SK-N-SH (cell line): ENCODE data around the gene ABCG1. TPM values are rescaled to one million over a fixed set of nuclear protein-coding genes. Genes with fewer than 3 reads are reported as not detected.

ENCODE experiments used
- CTCF ChIA-PET: fragments of 300-600, 350-600 bp; formaldehyde crosslinking; extraction: SDS; loops from one replicate; lab custom pipeline; 2021; lab: Yijun Ruan, JAX
- POLR2A ChIA-PET: fragments of 350-600 bp; sonication (Branson Sonifier 250); formaldehyde crosslinking; extraction: SDS; loops from one replicate; lab custom pipeline; 2020; ENCODE audit warnings: antibody characterized with exemption, inconsistent platforms; lab: Yijun Ruan, JAX
- DNase-seq: peaks from one replicate; pipeline ENCODE4 v3.0.0; 2012
- H2AFZ ChIP-seq: fragments of 200-600 bp; sonication (generic); 2 replicates; pipeline ENCODE4 v1.8.1; 2016; ENCODE audit warnings: antibody characterized with exemption, mild to moderate bottlenecking, low read depth
- H3F3A ChIP-seq: fragments of 200-600 bp; sonication (generic); replicated peaks from 2 replicates; pipeline ENCODE3; 2016; ENCODE audit warnings: antibody characterized with exemption, mild to moderate bottlenecking; ENCODE audit not compliant: insufficient read depth
- H3K27ac ChIP-seq, 2 experiments: fragments of 200-500 bp in 1 of 2; fragments of 200-600 bp in 1 of 2; sonication (Bioruptor generic) in 1 of 2; sonication (generic), shearing (Covaris generic) in 1 of 2; 2 replicates each; pipeline versions ENCODE4 v1.5.1 to v1.6.1; 2014 to 2016; ENCODE audit warnings: low read depth in 2 of 2, inconsistent platforms in 1 of 2, low read length in 1 of 2, mild to moderate bottlenecking in 1 of 2, mixed read lengths in 1 of 2
- H3K27me3 ChIP-seq: fragments of 200-600 bp; sonication (generic), shearing (Covaris generic); 2 replicates; pipeline ENCODE4 v1.6.1; 2016; ENCODE audit warnings: mixed run types; ENCODE audit not compliant: insufficient read depth
- H3K36me3 ChIP-seq, 2 experiments: fragments of 200-500 bp in 1 of 2; fragments of 200-600 bp in 1 of 2; sonication (Bioruptor generic) in 1 of 2; sonication (generic) in 1 of 2; replicated peaks in 1 of 2; 2 replicates each; pipeline versions ENCODE3 to v1.5.1; 2014 to 2016; ENCODE audit warnings: low read length in 1 of 2, mild to moderate bottlenecking in 1 of 2; ENCODE audit not compliant: insufficient read depth in 2 of 2, control insufficient read depth in 1 of 2
- H3K4me1 ChIP-seq, 2 experiments: fragments of 200-500 bp in 1 of 2; fragments of 200-600 bp in 1 of 2; sonication (Bioruptor generic) in 1 of 2; sonication (generic), shearing (Covaris generic) in 1 of 2; 2 replicates each; pipeline versions ENCODE4 v1.5.1 to v1.6.1; 2014 to 2016; ENCODE audit warnings: low read depth in 1 of 2, low read length in 1 of 2, mixed run types in 1 of 2; ENCODE audit not compliant: insufficient read depth in 2 of 2, control insufficient read depth in 1 of 2
- H3K4me2 ChIP-seq: fragments of 200-600 bp; sonication (generic), shearing (Covaris generic); 2 replicates; pipeline ENCODE4 v1.6.1; 2017; ENCODE audit warnings: mixed run types
- H3K4me3 ChIP-seq, 2 experiments: fragments of 200-500 bp in 1 of 2; fragments of 200-600 bp in 1 of 2; sonication (Bioruptor generic) in 1 of 2; sonication (generic), shearing (Covaris generic) in 1 of 2; 2 replicates each; pipeline versions ENCODE4 v1.5.1 to v1.8.1; 2014 to 2016; ENCODE audit warnings: low read depth in 2 of 2, inconsistent platforms in 1 of 2, low read length in 1 of 2, mild to moderate bottlenecking in 1 of 2, mixed read lengths in 1 of 2, moderate library complexity in 1 of 2
- H3K79me2 ChIP-seq: fragments of 200-600 bp; sonication (generic); 2 replicates; pipeline ENCODE4 v1.8.1; 2017; ENCODE audit warnings: mild to moderate bottlenecking; ENCODE audit not compliant: insufficient read depth
- H3K9ac ChIP-seq: fragments of 200-600 bp; sonication (generic); 2 replicates; pipeline ENCODE4 v1.6.1; 2017; ENCODE audit warnings: mixed run types
- H3K9me2 ChIP-seq: fragments of 200-600 bp; sonication (generic); 2 replicates; pipeline ENCODE4 v1.6.1; 2017; ENCODE audit warnings: mixed run types
- H3K9me3 ChIP-seq: fragments of 200-600 bp; sonication (generic); 2 replicates; pipeline ENCODE4 v1.6.1; 2017; ENCODE audit warnings: mixed run types, mild to moderate bottlenecking, moderate library complexity
- H4K20me1 ChIP-seq: fragments of 200-600 bp; sonication (generic); 2 replicates; pipeline ENCODE4 v1.6.1; 2017; ENCODE audit warnings: mild to moderate bottlenecking, mixed run types; ENCODE audit not compliant: insufficient read depth
- EP300 ChIP-seq, 2 experiments: IDR thresholded peaks; 2 replicates each; pipeline versions ENCODE4 v1.4.0 to v1.6.1; 2012; ENCODE audit warnings: borderline replicate concordance in 1 of 2, low read depth in 1 of 2, low read length in 1 of 2
- FOXM1 ChIP-seq: IDR thresholded peaks from 2 replicates; pipeline ENCODE4 v1.4.0; 2012; ENCODE audit warnings: low read depth, mild to moderate bottlenecking
- GABPA ChIP-seq: IDR thresholded peaks from 2 replicates; pipeline ENCODE4 v1.4.0; 2012; ENCODE audit warnings: low read depth, mild to moderate bottlenecking
- JUND ChIP-seq: IDR thresholded peaks from 2 replicates; pipeline ENCODE4 v1.4.0; 2012
- NRF1 ChIP-seq: IDR thresholded peaks from 2 replicates; pipeline ENCODE4 v1.6.1; 2012; ENCODE audit warnings: low read depth, mild to moderate bottlenecking, low read length
- RAD21 ChIP-seq: IDR thresholded peaks from 2 replicates; pipeline ENCODE4 v1.6.1; 2012; ENCODE audit warnings: mild to moderate bottlenecking, low read length
- RCOR1 ChIP-seq: fragments of 150-350 bp; IDR thresholded peaks from 2 replicates; pipeline ENCODE4 v1.6.1; 2017; ENCODE audit warnings: antibody characterized with exemption, low read length
- RXRA ChIP-seq: IDR thresholded peaks from 2 replicates; pipeline ENCODE4 v1.4.0; 2012; ENCODE audit warnings: low read depth, mild to moderate bottlenecking, borderline replicate concordance
- TAF1 ChIP-seq: IDR thresholded peaks from 2 replicates; pipeline ENCODE4 v1.6.1; 2012; ENCODE audit warnings: low read depth, mild to moderate bottlenecking, low read length, moderate library complexity, borderline replicate concordance
- TEAD4 ChIP-seq: IDR thresholded peaks from 2 replicates; pipeline ENCODE4 v1.4.0; 2012; ENCODE audit warnings: mild to moderate bottlenecking, borderline replicate concordance; ENCODE audit not compliant: insufficient read depth
- USF2 ChIP-seq: fragments of 150-350 bp; IDR thresholded peaks from 2 replicates; pipeline ENCODE4 v1.6.1; 2017; ENCODE audit warnings: antibody characterized with exemption, low read length, low read depth, borderline replicate concordance
- YY1 ChIP-seq: IDR thresholded peaks from 2 replicates; pipeline ENCODE4 v1.4.0; 2012; ENCODE audit warnings: low read depth, mild to moderate bottlenecking
- WGBS: methylation state at CpG from one replicate; pipeline ENCODE4 v1.1.6; 2017; ENCODE audit warnings: low lambda C conversion rate; 5-methylcytosine and 5-hydroxymethylcytosine counted together
- polyA plus RNA-seq, 3 experiments: library from polyadenylated mRNA; depleted of rRNA; stranded (reverse); fragments of >200 nt; gene quantifications; 2 replicates each; pipeline ENCODE4 v1.2.3, GENCODE V29; 2012
- TF ChIP-seq, protein P1 (sequence below): IDR thresholded peaks from 2 replicates; pipeline ENCODE4 v1.4.0; 2012; ENCODE audit warnings: low read depth
- TF ChIP-seq, protein P2 (sequence below): IDR thresholded peaks from 2 replicates; pipeline ENCODE4 v1.4.0; 2012; ENCODE audit warnings: low read depth, borderline replicate concordance

Gene ABCG1
- polyA plus RNA-seq, 1 of the 3 experiments (the other 2 are of a cell fraction) = 0.07 TPM

- no peak overlapping the region for H3K4me2 ChIP-seq
- H2AFZ ChIP-seq = no peak overlapping the region
- no peaks in the 10 kb centered on the region for H3K79me2 ChIP-seq
- CTCF ChIA-PET = interaction anchor here (1.3 to 1.6 kb wide), 2 partner anchors 27 to 65 kb away, joined by 3 to 4 read pairs; no protein-coding TSS in a partner anchor
- H3K4me3 ChIP-seq = no peak overlapping the region
- POLR2A ChIA-PET = no interaction called here
- H4K20me1 ChIP-seq = no peaks in the 10 kb centered on the region
- H3F3A ChIP-seq = no peaks in the 10 kb centered on the region
- 59% methylated on average over 9 of the region's 9 CpGs for WGBS
- no peak overlapping the region for H3K27ac ChIP-seq
- TF ChIP-seq, protein P1, sequence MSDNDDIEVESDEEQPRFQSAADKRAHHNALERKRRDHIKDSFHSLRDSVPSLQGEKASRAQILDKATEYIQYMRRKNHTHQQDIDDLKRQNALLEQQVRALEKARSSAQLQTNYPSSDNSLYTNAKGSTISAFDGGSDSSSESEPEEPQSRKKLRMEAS = no peak
- TF ChIP-seq FOXM1 (no peak), GABPA (no peak), USF2 (no peak), JUND (no peak), TAF1 (no peak), TEAD4 (no peak), YY1 (no peak), NRF1 (no peak), RAD21 (no peak), EP300 (IDR thresholded peaks at IDR 0.05; ENCODE audit: borderline replicate concordance in 1 of 2, low read depth in 1 of 2, low read length in 1 of 2) (no peak), RCOR1 (no peak)
- TF ChIP-seq, protein P2, sequence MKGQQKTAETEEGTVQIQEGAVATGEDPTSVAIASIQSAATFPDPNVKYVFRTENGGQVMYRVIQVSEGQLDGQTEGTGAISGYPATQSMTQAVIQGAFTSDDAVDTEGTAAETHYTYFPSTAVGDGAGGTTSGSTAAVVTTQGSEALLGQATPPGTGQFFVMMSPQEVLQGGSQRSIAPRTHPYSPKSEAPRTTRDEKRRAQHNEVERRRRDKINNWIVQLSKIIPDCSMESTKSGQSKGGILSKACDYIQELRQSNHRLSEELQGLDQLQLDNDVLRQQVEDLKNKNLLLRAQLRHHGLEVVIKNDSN = no peak
- no peaks in the 10 kb centered on the region for H3K9me3 ChIP-seq
- H3K36me3 ChIP-seq = no peaks in the 10 kb centered on the region
- no peaks in the 10 kb centered on the region for H3K9me2 ChIP-seq
- DNase-seq = no peak
- H3K9ac ChIP-seq = no peak overlapping the region
- no peaks in the 10 kb centered on the region for H3K27me3 ChIP-seq
- peaks cover 0 to 2% of the 10 kb centered on the region in 2 experiments; a peak in 1 of 4 replicates for H3K4me1 ChIP-seq
Observed at GRCh38 chr21:42193131-42193671, 25.7 kb upstream of the ABCG1 start.

DNA sequence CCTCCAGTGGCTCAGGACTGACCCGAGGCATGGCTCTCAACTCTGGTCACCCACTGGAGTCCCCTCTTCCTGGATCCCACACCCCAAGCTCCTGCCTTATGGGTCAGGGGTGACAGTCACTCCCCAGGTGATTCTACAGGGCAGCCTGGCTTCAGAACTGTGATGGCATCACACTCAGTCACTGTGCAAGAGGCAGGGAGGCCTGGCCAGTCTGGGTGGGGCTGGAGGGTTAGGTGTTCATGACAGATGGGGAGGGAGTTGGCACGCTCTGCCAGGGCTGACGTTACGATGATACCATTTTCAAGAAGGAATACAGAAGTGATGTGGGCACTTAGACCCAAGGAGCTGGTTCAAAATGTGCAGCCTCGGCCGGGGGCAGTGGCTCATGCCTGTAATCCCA, 25.2 kb upstream of the ABCG1 start:
- no peak for TF ChIP-seq JUND
- TF ChIP-seq RXRA = no peak
- Histone ChIP-seq H4K20me1 (no peaks in the 10 kb centered on the region), H3K27ac (no peak overlapping the region), H3K27me3 (no peaks in the 10 kb centered on the region), H3K36me3 (no peaks in the 10 kb centered on the region), H3K4me2 (no peak overlapping the region), H3K4me3 (no peak overlapping the region), H3K9ac (no peak overlapping the region), H2AFZ (no peak overlapping the region), H3K79me2 (no peaks in the 10 kb centered on the region), H3K9me2 (no peaks in the 10 kb centered on the region), H3F3A (no peaks in the 10 kb centered on the region), H3K4me1 (peaks cover 0 to 2% of the 10 kb centered on the region in 2 experiments; a peak in 2 of 4 replicates), H3K9me3 (no peaks in the 10 kb centered on the region)
- WGBS = 65% methylated on average over 2 of the region's 6 CpGs
- DNase-seq = no peak
- CTCF ChIA-PET = interaction anchor here (1.3 kb wide), 1 partner anchor 65 kb away, joined by 3 read pairs; no protein-coding TSS in a partner anchor
- POLR2A ChIA-PET = no interaction called here
